Neural progenitor cell (in vitro differentiated cells): Measurements from ENCODE around the gene MED9.

Experiments
- CTCF ChIP-seq: fragments of 200-600 bp; sonication (generic); IDR thresholded peaks from 2 replicates; pipeline ENCODE4 v1.5.1; 2017; ENCODE audit warnings: antibody characterized with exemption, mild to moderate bottlenecking
- EZH2 ChIP-seq: fragments of 200-600 bp; sonication (generic); IDR thresholded peaks from 2 replicates; pipeline ENCODE4 v1.6.1; 2017; ENCODE audit warnings: antibody characterized with exemption, mild to moderate bottlenecking, moderate library complexity
- EZH2phosphoT487 ChIP-seq: fragments of 200-600 bp; sonication (generic); IDR thresholded peaks from 2 replicates; pipeline ENCODE4 v1.6.1; 2017; ENCODE audit warnings: antibody characterized with exemption

- TF ChIP-seq CTCF (no peak), EZH2 (no peak), EZH2phosphoT487 (no peak)
These were observed 14.3 kb downstream of the MED9 start for GRCh38 chr17:17491031-17491471.
